Transverse colon (tissue), 4 donors: Measurements from ENCODE around the gene CLDN19. TPM values are rescaled to one million over a fixed set of nuclear protein-coding genes. Genes with fewer than 3 reads are reported as not detected.
A peak's percentile ranks its signal among the peaks of the same experiment; 100 is the strongest.

ENCODE experiments used
- DNase-seq: peaks from one replicate; pipeline ENCODE4 v3.0.0-alpha.2; 2019
- H3K27ac ChIP-seq, 4 donors: fragments of 200-600 bp; sonication (generic); 2 replicates each; pipeline ENCODE4 v1.5.1; 2016 to 2018; ENCODE audit warnings: inconsistent platforms in 4 of 4
- H3K27me3 ChIP-seq: fragments of 200-600 bp; sonication (generic); 2 replicates; pipeline ENCODE4 v1.5.1; 2017; ENCODE audit warnings: inconsistent platforms
- H3K36me3 ChIP-seq, 4 donors: fragments of 200-600 bp; sonication (generic); 2 replicates each; pipeline ENCODE4 v1.5.1; 2017 to 2019; ENCODE audit warnings: inconsistent platforms in 4 of 4
- H3K4me1 ChIP-seq, 4 donors: fragments of 200-600 bp; sonication (generic); 2 replicates each; pipeline ENCODE4 v1.5.1; 2017 to 2020; ENCODE audit warnings: inconsistent platforms in 4 of 4
- H3K4me3 ChIP-seq, 4 donors: fragments of 200-600 bp; sonication (generic); 1 replicate in 1 of 4; 2 replicates in 3 of 4; pipeline versions ENCODE4 v1.5.1 to v1.6.1; 2017 to 2019; ENCODE audit warnings: inconsistent platforms in 4 of 4
- H3K9me3 ChIP-seq, 2 donors: fragments of 200-600 bp; sonication (generic); 2 replicates each; pipeline ENCODE4 v1.5.1; 2017 to 2019; ENCODE audit warnings: inconsistent platforms in 2 of 2
- CTCF ChIP-seq, 5 experiments: fragments of 200-600 bp in 3 of 5; fragments of 450-650 bp in 2 of 5; sonication (generic) in 3 of 5; IDR thresholded peaks; 1 replicate in 2 of 5; 2 replicates in 3 of 5; pipeline ENCODE4 v1.5.1; 2016 to 2017; ENCODE audit warnings: antibody characterized with exemption in 5 of 5, inconsistent platforms in 3 of 5, mild to moderate bottlenecking in 2 of 5, moderate library complexity in 1 of 5
- EP300 ChIP-seq: sonication (generic); formaldehyde crosslinking; IDR thresholded peaks from one replicate; pipeline ENCODE4 v1.6.1; 2017; ENCODE audit warnings: antibody characterized with exemption, low read depth
- POLR2A ChIP-seq: fragments of 450-650 bp; IDR thresholded peaks from one replicate; pipeline ENCODE4 v1.6.1; 2016; ENCODE audit warnings: antibody characterized with exemption, mild to moderate bottlenecking, moderate library complexity
- POLR2AphosphoS5 ChIP-seq, 3 donors: sonication (generic); formaldehyde crosslinking; IDR thresholded peaks; one replicate each; pipeline ENCODE4 v1.6.1; 2016; ENCODE audit warnings: antibody characterized with exemption in 3 of 3
- WGBS, 2 donors: methylation state at CpG; one replicate each; pipeline ENCODE4 v1.1.5; 2018; ENCODE audit warnings: low coverage in 1 of 2; 5-methylcytosine and 5-hydroxymethylcytosine counted together
- in situ Hi-C, 4 donors: fragments of 200-750 bp; cut with MboI; loops; one replicate each; pipeline versions ENCODE4 v1.15.0 to v1.15.1; 2017; ENCODE audit warnings: low sequenced_read_pairs in 3 of 4, low pct_ligation_motif_present in 1 of 4, low pct_unique_long_range_greater_than_20kb in 1 of 4
- intact Hi-C: fragments of 100-400 bp; cut with DNase I; formaldehyde crosslinking; loops from one replicate; pipeline ENCODE4 v1.15.1; 2023; ENCODE audit warnings: low total_unique reads
- total RNA-seq, 4 donors: library from RNA; depleted of rRNA; stranded (reverse); fragments of >200 nt; gene quantifications; one replicate each; pipeline ENCODE4 v1.1.0, GENCODE V29; 2016

The CLDN19 gene
- total RNA-seq, 4 donors from 2014 or later: 0.27 TPM; not detected in 3

GRCh38 chr1:42691157-42691498 lies 48.9 kb downstream of the CLDN19 start:
- intact Hi-C loops: loop anchor here (10.0 kb wide), 1 partner anchor 54 kb away; the partner anchor contains the start of gene CLDN19
- H3K27me3 ChIP-seq: no peaks in the 10 kb centered on the region
- H3K27ac ChIP-seq: peak overlapping the region; percentile 78 to 85 (median 84)
- no peak for DNase-seq
- 33 to 43% methylated on average over 1 to 4 of the region's 4 CpGs for WGBS, 2 donors
- no peaks in the 10 kb centered on the region for H3K36me3 ChIP-seq
- in situ Hi-C loops: no loop called here
- H3K4me3 ChIP-seq: no peak overlapping the region
- peaks cover 44 to 93% (median 72%) of the 10 kb centered on the region in 4 donors for H3K4me1 ChIP-seq
- no peak for TF ChIP-seq POLR2A
- no peak for TF ChIP-seq EP300
- TF ChIP-seq CTCF (IDR thresholded peaks at IDR 0.05): no peak
- no peak for TF ChIP-seq POLR2AphosphoS5 (IDR thresholded peaks at IDR 0.05)
- H3K9me3 ChIP-seq: no peaks in the 10 kb centered on the region

- DNase-seq: no peak
- H3K27ac ChIP-seq: peak overlapping the region; percentile 78 to 85 (median 84)
These were observed 49.4 kb downstream of the CLDN19 start for GRCh38 chr1:42690477-42691156.

GRCh38 chr1:42689912-42690311 lies 50.1 kb downstream of the CLDN19 start:
- no peaks in the 10 kb centered on the region for H3K9me3 ChIP-seq
- in situ Hi-C loops (no loop called here), intact Hi-C loops (loop anchor here (10.0 kb wide), 1 partner anchor 55 kb away; the partner anchor contains the start of gene CLDN19)
- H3K36me3 ChIP-seq: no peaks in the 10 kb centered on the region
- peak overlapping the region in 3 of 4 donors; percentile 83 to 85 (median 84) for H3K27ac ChIP-seq
- peak; percentile 28 for DNase-seq
- 31 to 60% methylated on average over 2 to 3 of the region's 3 CpGs for WGBS, 2 donors
- peaks cover 56 to 99% (median 84%) of the 10 kb centered on the region in 4 donors for H3K4me1 ChIP-seq
- no peaks in the 10 kb centered on the region for H3K27me3 ChIP-seq
- no peak for TF ChIP-seq CTCF (IDR thresholded peaks at IDR 0.05)
- no peak for TF ChIP-seq POLR2AphosphoS5 (IDR thresholded peaks at IDR 0.05)
- TF ChIP-seq POLR2A: no peak
- TF ChIP-seq EP300: no peak
- H3K4me3 ChIP-seq: no peak overlapping the region

More at GRCh38 chr1:42690477-42691156, 49.4 kb downstream of the CLDN19 start:
- Histone ChIP-seq H3K4me3 (no peak overlapping the region), H3K27me3 (no peaks in the 10 kb centered on the region), H3K9me3 (no peaks in the 10 kb centered on the region), H3K36me3 (no peaks in the 10 kb centered on the region), H3K4me1 (peaks cover 49 to 98% (median 78%) of the 10 kb centered on the region in 4 donors)
- TF ChIP-seq POLR2A (no peak), EP300 (no peak), POLR2AphosphoS5 (IDR thresholded peaks at IDR 0.05) (no peak), CTCF (IDR thresholded peaks at IDR 0.05) (no peak)
- WGBS, 2 donors: 40 to 63% methylated on average over 1 of the region's 1 CpG
- intact Hi-C loops: loop anchor here (10.0 kb wide), 1 partner anchor 54 kb away; the partner anchor contains the start of gene CLDN19
- in situ Hi-C loops: no loop called here

- H3K9me3 ChIP-seq: no peaks in the 10 kb centered on the region
- TF ChIP-seq EP300 (no peak), POLR2A (no peak), CTCF (IDR thresholded peaks at IDR 0.05) (no peak), POLR2AphosphoS5 (IDR thresholded peaks at IDR 0.05) (no peak)
- intact Hi-C loops: no loop called here
- peak overlapping the region in 3 of 4 donors; percentile 3 to 17 (median 7) for H3K27ac ChIP-seq
- peaks cover 59 to 81% (median 80%) of the 10 kb centered on the region in 4 donors for H3K4me1 ChIP-seq
- H3K4me3 ChIP-seq: no peak overlapping the region
- H3K27me3 ChIP-seq: no peaks in the 10 kb centered on the region
- in situ Hi-C loops: no loop called here
- WGBS, 2 donors: 38 to 54% methylated on average over 4 of the region's 4 CpGs
- no peak for DNase-seq
- H3K36me3 ChIP-seq: no peaks in the 10 kb centered on the region
These were observed 53.6 kb downstream of the CLDN19 start for GRCh38 chr1:42686418-42686817.
